Fibroblast of the aortic adventitia (primary cell): ENCODE results near the gene IMMP2L. TPM values are rescaled to one million over a fixed set of nuclear protein-coding genes. Genes with fewer than 3 reads are reported as not detected.

Experiments used
- DNase-seq: peaks from one replicate; pipeline ENCODE4 v3.0.0-alpha.2; 2010; ENCODE audit warnings: low read depth
- H3K4me3 ChIP-seq: 2 replicates; pipeline ENCODE4 v1.5.1; 2011; ENCODE audit warnings: low read depth, mild to moderate bottlenecking, control low read depth, low read length, moderate library complexity
- CTCF ChIP-seq: IDR thresholded peaks from 2 replicates; pipeline ENCODE4 v1.5.1; 2011; ENCODE audit warnings: mild to moderate bottlenecking, low read length, control low read depth, inconsistent platforms; ENCODE audit not compliant: insufficient read depth
- total RNA-seq: library from RNA; depleted of rRNA; stranded (reverse); fragments of >200 nt; gene quantifications from 2 replicates; pipeline ENCODE4 v1.2.3, GENCODE V29; 2012; ENCODE audit warnings: low replicate concordance

The IMMP2L gene
- total RNA-seq, 1 donor, result 9.9 TPM

- DNase-seq, result no peak
- H3K4me3 ChIP-seq, result no peak overlapping the region
- no peak for TF ChIP-seq CTCF
Observed at GRCh38 chr7:110918949-110919548, 643.2 kb downstream of the IMMP2L start.

GRCh38 chr7:110914263-110914662 is 648.0 kb downstream of the IMMP2L start:
- H3K4me3 ChIP-seq, result no peak overlapping the region
- no peak for TF ChIP-seq CTCF
- DNase-seq, result no peak

GRCh38 chr7:110911632-110912031 is 650.7 kb downstream of the IMMP2L start:
- TF ChIP-seq CTCF, result no peak
- no peak for DNase-seq
- H3K4me3 ChIP-seq, result no peak overlapping the region

GRCh38 chr7:110909117-110909516 is 653.2 kb downstream of the IMMP2L start:
- DNase-seq, result no peak
- H3K4me3 ChIP-seq, result no peak overlapping the region
- TF ChIP-seq CTCF, result no peak

- no peak for TF ChIP-seq CTCF
- H3K4me3 ChIP-seq, result no peak overlapping the region
- DNase-seq, result no peak
Observed at GRCh38 chr7:110905773-110906566, 656.3 kb downstream of the IMMP2L start.

- H3K4me3 ChIP-seq, result no peak overlapping the region
- no peak for DNase-seq
- no peak for TF ChIP-seq CTCF
Observed at GRCh38 chr7:110898516-110898915, 663.8 kb downstream of the IMMP2L start.

GRCh38 chr7:110897538-110897937 is 664.8 kb downstream of the IMMP2L start:
- no peak for DNase-seq
- H3K4me3 ChIP-seq, result no peak overlapping the region
- no peak for TF ChIP-seq CTCF
